HFFc6 (cell line): Measurements from ENCODE around the gene RRAGA. TPM values are rescaled to one million over a fixed set of nuclear protein-coding genes. Genes with fewer than 3 reads are reported as not detected.
"Not testable (repeated sequence)": the region's sequence is repeated elsewhere in the genome, so short reads cannot be mapped to it uniquely, and the experiment has no call there.

ENCODE experiments used
- DNase-seq: peaks from one replicate; pipeline ENCODE4 v3.0.0-alpha.2; 2018
- H3K27ac Mint-ChIP-seq: 2 replicates; pipeline ENCODE4 v1.8.0; 2020; ENCODE audit warnings: mild to moderate bottlenecking, mixed read lengths
- H3K27me3 Mint-ChIP-seq: 2 replicates; pipeline ENCODE4 v1.8.0; 2021; ENCODE audit warnings: mild to moderate bottlenecking, moderate library complexity, mixed read lengths; ENCODE audit not compliant: insufficient read depth
- H3K36me3 Mint-ChIP-seq: 2 replicates; pipeline ENCODE4 v1.8.0; 2021; ENCODE audit warnings: low read depth, mixed read lengths
- H3K4me1 Mint-ChIP-seq: 2 replicates; pipeline ENCODE4 v1.8.0; 2020; ENCODE audit warnings: low read depth, mixed read lengths
- H3K4me3 Mint-ChIP-seq: 2 replicates; pipeline ENCODE4 v1.8.0; 2020; ENCODE audit warnings: mild to moderate bottlenecking, moderate library complexity, mixed read lengths
- H3K9me3 Mint-ChIP-seq: 2 replicates; pipeline ENCODE4 v1.8.0; 2020; ENCODE audit warnings: mild to moderate bottlenecking, mixed read lengths
- total RNA-seq, 6 experiments: library from RNA; stranded (reverse); fragmentation: NEBNext Ultra II Directional; extraction: Animal tissue kit (Norgen Biotek cat#: 25700); gene quantifications; 2 replicates in 1 of 6; 3 replicates in 5 of 6; pipeline ENCODE4 v1.2.3, GENCODE V29; 2021
- TF ChIP-seq, protein P1 (sequence below): fragments of 200-600 bp; sonication (generic); IDR thresholded peaks from 2 replicates; pipeline ENCODE4 v1.5.0; 2021; ENCODE audit warnings: antibody characterized with exemption, mild to moderate bottlenecking

The RRAGA gene
- total RNA-seq, 6 experiments from 2014 or later = 130 to 158 (median 148) TPM

DNA sequence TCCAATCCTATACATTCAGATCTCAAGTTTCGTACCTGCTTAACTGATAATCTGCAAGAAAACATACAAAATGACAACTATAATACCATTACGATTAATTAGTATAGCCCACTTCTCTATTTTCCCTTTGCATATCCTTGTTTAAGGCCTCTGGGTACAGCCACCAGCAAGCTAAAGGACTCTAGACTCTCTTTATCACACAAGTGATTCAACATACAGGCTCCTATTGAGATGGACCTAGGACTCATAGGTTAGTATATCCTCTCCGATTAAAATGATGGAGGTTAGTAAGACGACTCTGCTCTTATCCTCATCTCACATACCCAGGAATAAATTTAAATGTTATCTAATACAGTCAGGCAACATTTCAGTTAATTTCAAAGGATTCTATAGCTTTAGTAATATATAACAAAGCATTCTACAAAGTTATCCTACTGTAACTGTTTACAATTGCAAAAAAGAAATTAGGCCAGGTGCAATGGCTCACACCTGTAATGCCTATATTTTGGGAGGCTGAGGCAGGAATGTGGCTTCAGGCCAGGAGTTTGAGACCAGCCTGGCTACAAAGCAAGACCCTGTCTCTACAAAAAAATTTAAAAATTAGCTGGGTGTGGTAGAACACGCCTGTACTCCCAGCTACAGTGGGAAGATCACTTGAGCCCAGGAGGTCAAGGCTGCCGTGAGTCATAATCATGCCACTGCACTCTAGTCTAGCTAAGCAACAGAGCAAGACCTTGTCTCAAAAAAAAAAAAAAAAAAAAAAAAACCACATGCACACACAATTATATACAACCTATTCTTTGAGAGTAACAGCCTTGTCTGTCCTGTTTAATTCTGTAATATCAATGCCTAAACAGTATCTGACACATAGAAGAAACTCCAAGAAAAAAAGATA is 38.1 kb downstream of the RRAGA start:
- H3K4me3 Mint-ChIP-seq = no peak overlapping the region
- peaks cover 5% of the 10 kb centered on the region for H3K36me3 Mint-ChIP-seq
- no peaks in the 10 kb centered on the region for H3K27me3 Mint-ChIP-seq
- H3K27ac Mint-ChIP-seq = peak overlapping the region; percentile 45
- H3K4me1 Mint-ChIP-seq = peaks cover 9% of the 10 kb centered on the region; the same call in 1 of the 2 replicates
- TF ChIP-seq, protein P1, sequence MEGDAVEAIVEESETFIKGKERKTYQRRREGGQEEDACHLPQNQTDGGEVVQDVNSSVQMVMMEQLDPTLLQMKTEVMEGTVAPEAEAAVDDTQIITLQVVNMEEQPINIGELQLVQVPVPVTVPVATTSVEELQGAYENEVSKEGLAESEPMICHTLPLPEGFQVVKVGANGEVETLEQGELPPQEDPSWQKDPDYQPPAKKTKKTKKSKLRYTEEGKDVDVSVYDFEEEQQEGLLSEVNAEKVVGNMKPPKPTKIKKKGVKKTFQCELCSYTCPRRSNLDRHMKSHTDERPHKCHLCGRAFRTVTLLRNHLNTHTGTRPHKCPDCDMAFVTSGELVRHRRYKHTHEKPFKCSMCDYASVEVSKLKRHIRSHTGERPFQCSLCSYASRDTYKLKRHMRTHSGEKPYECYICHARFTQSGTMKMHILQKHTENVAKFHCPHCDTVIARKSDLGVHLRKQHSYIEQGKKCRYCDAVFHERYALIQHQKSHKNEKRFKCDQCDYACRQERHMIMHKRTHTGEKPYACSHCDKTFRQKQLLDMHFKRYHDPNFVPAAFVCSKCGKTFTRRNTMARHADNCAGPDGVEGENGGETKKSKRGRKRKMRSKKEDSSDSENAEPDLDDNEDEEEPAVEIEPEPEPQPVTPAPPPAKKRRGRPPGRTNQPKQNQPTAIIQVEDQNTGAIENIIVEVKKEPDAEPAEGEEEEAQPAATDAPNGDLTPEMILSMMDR = no peak
- no peaks in the 10 kb centered on the region for H3K9me3 Mint-ChIP-seq
- peak; percentile 38 for DNase-seq

DNA sequence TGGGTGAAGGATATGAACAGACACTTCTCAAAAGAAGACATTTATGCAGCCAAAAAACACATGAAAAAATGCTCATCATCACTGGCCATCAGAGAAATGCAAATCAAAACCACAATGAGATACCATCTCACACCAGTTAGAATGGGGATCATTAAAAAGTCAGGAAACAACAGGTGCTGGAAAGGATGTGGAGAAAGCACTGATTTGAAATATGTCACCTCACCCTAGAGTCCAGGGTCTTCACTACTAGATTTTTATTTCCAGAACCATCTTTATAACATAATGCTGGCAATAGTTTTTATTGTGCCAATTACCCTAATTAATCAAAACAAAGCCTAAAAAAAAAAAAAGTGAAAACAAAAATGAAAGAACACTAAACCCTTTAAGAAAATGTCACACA is 48.2 kb downstream of the RRAGA start:
- not testable (repeated sequence) for H3K27ac Mint-ChIP-seq, H3K4me3 Mint-ChIP-seq, H3K36me3 Mint-ChIP-seq, H3K27me3 Mint-ChIP-seq, H3K9me3 Mint-ChIP-seq, DNase-seq
- H3K4me1 Mint-ChIP-seq = peaks cover 26% of the 10 kb centered on the region

Other genes with a start within 250 kb of the RRAGA start
- gene SAXO1, start 16.2 kb upstream of the RRAGA start, total RNA-seq = not detected
- 10 to 100 TPM in 5 of 6 experiments, 1 to 10 TPM in 1; 9.2 to 15.4 (median 14.0) TPM for gene HAUS6, start 53.5 kb downstream of the RRAGA start, total RNA-seq
- 10 to 100 TPM; 80.8 to 91.6 (median 87.7) TPM for gene PLIN2, start 78.1 kb downstream of the RRAGA start, total RNA-seq
- gene DENND4C, start 181.3 kb downstream of the RRAGA start, total RNA-seq = 10 to 100 TPM; 16.5 to 20.6 (median 19.3) TPM